WI38 (cell line): ENCODE measurements around the gene HMCN2.

ENCODE experiments used
- H3K4me3 ChIP-seq: 2 replicates; pipeline ENCODE4 v1.5.1; 2011; ENCODE audit warnings: low read depth, mild to moderate bottlenecking, control low read depth, low read length
- TF ChIP-seq, protein P1 (sequence below): IDR thresholded peaks from 2 replicates; pipeline ENCODE4 v1.5.1; 2012; ENCODE audit warnings: low read depth, mild to moderate bottlenecking, control low read depth, low read length

HMCN2 gene

DNA sequence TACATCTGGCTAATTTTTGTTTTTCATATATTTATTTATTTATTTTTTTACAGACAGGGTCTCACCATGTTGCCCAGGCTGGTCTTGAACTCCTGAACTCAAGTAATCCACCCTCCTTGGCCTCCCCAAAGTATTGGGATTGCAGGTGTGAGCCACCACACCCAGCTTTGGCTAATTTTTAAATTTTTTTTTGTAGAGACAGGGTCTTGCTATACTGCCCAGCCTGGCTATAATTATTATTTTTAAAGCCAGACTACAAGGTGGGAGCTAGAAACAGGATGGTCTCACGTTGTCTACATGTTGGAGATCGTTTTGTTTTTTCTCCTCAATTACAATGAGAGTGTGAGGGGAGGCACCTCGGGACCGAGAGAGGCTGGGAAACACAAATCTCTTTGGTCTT, 203.0 kb downstream of the HMCN2 start:
- no peak overlapping the region for H3K4me3 ChIP-seq
- TF ChIP-seq, protein P1, sequence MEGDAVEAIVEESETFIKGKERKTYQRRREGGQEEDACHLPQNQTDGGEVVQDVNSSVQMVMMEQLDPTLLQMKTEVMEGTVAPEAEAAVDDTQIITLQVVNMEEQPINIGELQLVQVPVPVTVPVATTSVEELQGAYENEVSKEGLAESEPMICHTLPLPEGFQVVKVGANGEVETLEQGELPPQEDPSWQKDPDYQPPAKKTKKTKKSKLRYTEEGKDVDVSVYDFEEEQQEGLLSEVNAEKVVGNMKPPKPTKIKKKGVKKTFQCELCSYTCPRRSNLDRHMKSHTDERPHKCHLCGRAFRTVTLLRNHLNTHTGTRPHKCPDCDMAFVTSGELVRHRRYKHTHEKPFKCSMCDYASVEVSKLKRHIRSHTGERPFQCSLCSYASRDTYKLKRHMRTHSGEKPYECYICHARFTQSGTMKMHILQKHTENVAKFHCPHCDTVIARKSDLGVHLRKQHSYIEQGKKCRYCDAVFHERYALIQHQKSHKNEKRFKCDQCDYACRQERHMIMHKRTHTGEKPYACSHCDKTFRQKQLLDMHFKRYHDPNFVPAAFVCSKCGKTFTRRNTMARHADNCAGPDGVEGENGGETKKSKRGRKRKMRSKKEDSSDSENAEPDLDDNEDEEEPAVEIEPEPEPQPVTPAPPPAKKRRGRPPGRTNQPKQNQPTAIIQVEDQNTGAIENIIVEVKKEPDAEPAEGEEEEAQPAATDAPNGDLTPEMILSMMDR = no peak

DNA sequence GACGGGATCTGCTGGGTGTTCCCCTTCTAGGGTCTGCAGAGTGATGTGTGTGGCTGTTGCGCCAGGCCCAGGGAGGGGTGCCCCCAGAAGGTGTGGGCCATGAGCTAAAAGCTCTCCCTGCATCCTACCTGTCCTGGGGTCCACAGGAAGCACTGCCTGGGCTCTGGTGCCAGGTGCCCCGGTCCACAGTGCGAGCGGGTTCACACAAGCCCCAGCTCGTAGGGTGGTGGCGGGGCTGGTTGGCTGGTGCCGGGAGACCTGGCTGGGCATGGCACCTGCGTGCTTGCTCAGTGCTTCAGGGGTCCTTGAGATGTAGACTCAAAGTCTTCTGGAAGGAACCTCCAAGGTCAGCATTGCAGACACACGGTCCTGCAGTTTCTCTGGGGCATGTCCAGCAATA, 204.7 kb downstream of the HMCN2 start:
- TF ChIP-seq, protein P1 = no peak
- H3K4me3 ChIP-seq = no peak overlapping the region

DNA sequence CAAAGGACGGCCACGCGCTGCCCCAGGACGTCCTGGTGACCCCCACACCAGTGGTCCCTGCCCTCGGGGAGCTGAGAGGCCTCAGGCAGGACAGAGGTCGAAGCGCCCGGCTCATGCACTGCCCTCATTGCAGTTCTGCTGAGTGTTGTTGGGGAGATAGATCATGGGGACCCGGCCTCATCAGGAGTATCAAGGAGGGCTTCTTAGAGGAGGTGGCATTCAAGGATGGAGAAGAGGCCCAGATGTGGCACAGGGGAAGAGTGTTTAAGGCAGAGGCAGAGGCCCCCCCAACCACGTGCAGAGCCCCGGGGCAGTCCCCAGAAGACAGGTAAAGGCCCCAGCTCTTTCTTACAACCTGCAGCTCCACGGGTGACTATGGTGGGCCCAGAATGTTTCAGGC, 205.4 kb downstream of the HMCN2 start:
- TF ChIP-seq, protein P1 = no peak
- H3K4me3 ChIP-seq = no peak overlapping the region

DNA sequence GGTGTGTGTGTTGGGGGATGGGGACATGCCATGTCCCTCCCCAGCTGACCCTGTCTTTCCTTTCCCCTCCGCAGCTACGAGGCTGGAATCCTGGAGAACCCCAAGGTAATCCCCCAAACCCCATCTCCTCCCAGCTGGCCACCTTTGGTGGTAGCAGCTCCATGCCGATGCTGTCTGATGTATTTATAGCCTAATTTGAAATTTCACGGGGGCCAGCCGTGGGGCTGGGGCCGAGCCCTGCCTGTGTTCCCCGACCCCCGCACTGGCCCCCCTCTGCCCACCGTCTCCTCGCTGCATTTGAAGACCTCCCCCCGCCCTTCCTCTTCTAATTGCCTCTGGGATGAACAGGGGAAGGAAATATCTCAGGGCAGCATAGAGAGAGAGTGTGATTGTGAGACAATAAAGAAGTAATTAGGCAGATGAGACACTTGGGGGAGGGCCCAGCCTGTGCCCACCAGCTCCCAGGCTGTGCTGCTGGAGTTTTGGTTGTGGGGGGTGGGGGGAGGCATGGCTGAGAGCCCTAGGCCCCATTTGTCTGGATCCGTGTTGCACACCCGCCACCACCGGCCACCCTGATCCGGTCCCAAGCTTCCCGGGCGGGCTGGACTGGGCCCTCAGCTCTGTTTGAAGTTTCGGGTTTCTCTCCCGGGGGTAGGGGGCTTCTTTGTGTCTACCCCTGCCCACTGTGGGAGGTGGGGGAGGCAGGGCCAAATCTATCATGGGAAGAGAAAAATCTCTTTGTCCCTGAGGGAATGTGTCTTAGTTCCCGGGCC, 206.0 kb downstream of the HMCN2 start:
- TF ChIP-seq, protein P1 = no peak
- H3K4me3 ChIP-seq = no peak overlapping the region

DNA sequence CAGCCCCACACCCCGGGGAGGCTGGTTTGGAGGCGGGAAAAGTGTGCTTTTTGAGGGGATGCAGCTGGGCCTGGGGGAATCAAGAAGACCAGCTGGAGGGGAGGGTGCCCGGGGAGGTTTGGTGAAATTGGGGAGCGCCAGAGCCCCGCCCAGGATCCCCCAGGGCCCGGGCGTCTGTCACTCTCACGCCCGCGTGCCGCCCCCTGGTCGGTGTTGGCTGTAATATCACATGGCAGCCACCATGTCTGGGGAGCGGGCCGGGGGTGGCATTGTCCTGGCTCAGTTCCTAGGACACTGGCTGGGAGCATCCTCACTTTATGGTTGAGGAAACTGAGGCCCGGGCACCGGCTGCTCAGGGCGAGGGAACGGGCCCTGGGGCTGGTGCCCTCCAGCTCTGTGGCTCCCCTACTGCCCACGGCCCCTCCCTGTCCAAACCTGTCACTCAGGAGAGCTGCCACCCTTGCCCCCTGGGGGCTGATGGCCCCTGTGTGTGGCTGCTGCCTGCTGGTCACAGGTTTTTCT, 206.7 kb downstream of the HMCN2 start:
- no peak overlapping the region for H3K4me3 ChIP-seq
- TF ChIP-seq, protein P1 = no peak

DNA sequence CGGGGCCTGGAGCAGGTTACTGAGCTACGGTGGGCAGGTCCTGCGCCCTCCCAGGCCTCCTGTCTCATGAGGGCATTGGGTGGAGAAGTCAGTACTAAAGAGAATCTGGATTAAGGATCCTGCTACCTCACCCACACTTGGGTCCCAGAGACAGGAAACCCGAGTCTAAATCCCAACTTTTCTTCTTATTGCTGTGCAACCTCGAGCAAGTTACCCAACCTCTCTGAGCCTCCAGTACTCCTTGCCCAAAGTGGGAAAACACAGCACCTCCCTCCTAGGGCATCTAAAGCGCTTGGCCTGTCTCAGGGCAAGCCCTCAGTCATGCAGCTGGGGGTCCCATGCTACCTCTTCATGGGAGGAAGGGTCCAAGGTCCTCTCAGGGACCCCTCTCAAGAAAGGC, 207.4 kb downstream of the HMCN2 start:
- TF ChIP-seq, protein P1 = no peak
- no peak overlapping the region for H3K4me3 ChIP-seq

DNA sequence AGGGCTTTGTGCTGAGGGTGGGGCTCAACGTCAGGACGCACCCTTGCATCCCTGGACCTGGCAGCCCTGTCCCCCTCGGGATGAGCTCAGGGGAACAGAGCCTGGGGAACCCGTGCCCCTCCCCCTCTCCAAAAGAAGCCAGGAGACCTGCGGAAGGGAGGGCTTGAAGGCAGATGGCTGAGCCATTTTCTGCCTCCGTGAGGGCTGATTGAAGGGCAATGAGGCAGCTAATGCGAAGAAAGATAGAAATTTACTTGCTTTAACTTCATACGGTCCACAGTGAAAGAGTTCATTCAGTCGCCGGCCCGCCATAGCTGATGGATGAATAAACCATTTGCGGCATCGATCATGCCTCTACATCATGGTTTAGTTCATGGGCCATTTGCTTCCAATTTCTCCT, 208.0 kb downstream of the HMCN2 start:
- H3K4me3 ChIP-seq = no peak overlapping the region
- TF ChIP-seq, protein P1 = no peak
